GM21367 (cell line): ENCODE data around the gene ZNF267.
A peak's percentile ranks its signal among the peaks of the same experiment; 100 is the strongest.
"Not testable (repeated sequence)": the region's sequence is repeated elsewhere in the genome, so short reads cannot be mapped to it uniquely, and the experiment has no call there.

ENCODE experiments used
- ATAC-seq: cut with Tn5 transposase; IDR thresholded peaks from one replicate; pipeline ENCODE4 v1.9.1; 2021; ENCODE audit not compliant: unreplicated experiment

ZNF267 gene

GRCh38 chr16:31873556-31874365 lies at the start of gene ZNF267:
ZNF267 (plus strand) TSS chr16:31873807; CDS start chr16:31873967, 160 bp downstream.
- peak; percentile 43 for ATAC-seq

GRCh38 chr16:31833047-31833446 lies 40.6 kb upstream of the ZNF267 start:
- no peak for ATAC-seq

GRCh38 chr16:31836396-31836795 lies 37.2 kb upstream of the ZNF267 start:
- ATAC-seq = not testable (repeated sequence)

- ATAC-seq = no peak
Measured at GRCh38 chr16:31842864-31843263, 30.7 kb upstream of the ZNF267 start.

- not testable (repeated sequence) for ATAC-seq
Measured at GRCh38 chr16:31848572-31848971, 25.0 kb upstream of the ZNF267 start.

- ATAC-seq = no peak
Measured at GRCh38 chr16:31853291-31853690, 20.3 kb upstream of the ZNF267 start.

GRCh38 chr16:31860508-31860907 lies 13.1 kb upstream of the ZNF267 start:
- ATAC-seq = no peak

- no peak for ATAC-seq
Measured at GRCh38 chr16:31861455-31861854, 12.2 kb upstream of the ZNF267 start.

- ATAC-seq = no peak
Measured at GRCh38 chr16:31862761-31863160, 10.8 kb upstream of the ZNF267 start.

GRCh38 chr16:31868164-31868563 lies 5.4 kb upstream of the ZNF267 start:
- ATAC-seq = no peak

GRCh38 chr16:31868691-31869167 lies 4.9 kb upstream of the ZNF267 start:
- peak; percentile 39 for ATAC-seq

GRCh38 chr16:31869511-31870201 lies 4.0 kb upstream of the ZNF267 start:
- ATAC-seq = no peak

- ATAC-seq = no peak
Measured at GRCh38 chr16:31870809-31871208, 2.8 kb upstream of the ZNF267 start.

- no peak for ATAC-seq
Measured at GRCh38 chr16:31871510-31871909, 2.1 kb upstream of the ZNF267 start.

- ATAC-seq = no peak
Measured at GRCh38 chr16:31872201-31872600, 1.4 kb upstream of the ZNF267 start.

- ATAC-seq = no peak
Measured at GRCh38 chr16:31874366-31875111, 932 bp downstream of the ZNF267 start.

- ATAC-seq = no peak
Measured at GRCh38 chr16:31875112-31875803, 1.7 kb downstream of the ZNF267 start.

GRCh38 chr16:31875928-31876547 lies 2.4 kb downstream of the ZNF267 start:
- ATAC-seq = no peak

GRCh38 chr16:31876951-31877828 lies 3.6 kb downstream of the ZNF267 start:
- ATAC-seq = no peak
